GM12892 (cell line): ENCODE results near the gene TTF2.

Experiments
- POLR2A ChIP-seq: IDR thresholded peaks from 2 replicates; pipeline ENCODE4 v1.6.1; 2011; ENCODE audit warnings: low read depth, low read length, control low read depth
- POLR2AphosphoS5 ChIP-seq: IDR thresholded peaks from 2 replicates; pipeline ENCODE4 v1.6.1; 2011; ENCODE audit warnings: low read depth, low read length, control low read depth

DNA sequence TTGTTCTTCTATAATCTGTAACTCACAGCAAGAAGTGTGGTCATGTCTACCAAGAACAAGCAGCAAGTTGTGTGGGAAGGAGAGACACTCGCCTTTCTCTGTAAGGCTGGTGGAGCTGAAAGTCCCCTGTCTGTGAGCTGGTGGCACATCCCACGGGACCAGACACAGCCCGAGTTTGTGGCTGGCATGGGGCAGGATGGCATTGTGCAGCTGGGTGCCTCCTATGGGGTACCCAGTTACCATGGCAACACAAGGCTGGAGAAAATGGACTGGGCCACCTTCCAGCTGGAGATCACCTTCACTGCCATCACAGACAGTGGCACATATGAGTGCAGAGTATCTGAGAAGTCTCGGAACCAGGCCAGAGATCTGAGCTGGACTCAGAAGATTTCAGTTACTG, 43.1 kb upstream of the TTF2 start:
- no peak for TF ChIP-seq POLR2AphosphoS5
- no peak for TF ChIP-seq POLR2A
